ENCODE results near the gene EI24.
A peak's percentile ranks its signal among the peaks of the same experiment; 100 is the strongest.

Gene EI24

DNA sequence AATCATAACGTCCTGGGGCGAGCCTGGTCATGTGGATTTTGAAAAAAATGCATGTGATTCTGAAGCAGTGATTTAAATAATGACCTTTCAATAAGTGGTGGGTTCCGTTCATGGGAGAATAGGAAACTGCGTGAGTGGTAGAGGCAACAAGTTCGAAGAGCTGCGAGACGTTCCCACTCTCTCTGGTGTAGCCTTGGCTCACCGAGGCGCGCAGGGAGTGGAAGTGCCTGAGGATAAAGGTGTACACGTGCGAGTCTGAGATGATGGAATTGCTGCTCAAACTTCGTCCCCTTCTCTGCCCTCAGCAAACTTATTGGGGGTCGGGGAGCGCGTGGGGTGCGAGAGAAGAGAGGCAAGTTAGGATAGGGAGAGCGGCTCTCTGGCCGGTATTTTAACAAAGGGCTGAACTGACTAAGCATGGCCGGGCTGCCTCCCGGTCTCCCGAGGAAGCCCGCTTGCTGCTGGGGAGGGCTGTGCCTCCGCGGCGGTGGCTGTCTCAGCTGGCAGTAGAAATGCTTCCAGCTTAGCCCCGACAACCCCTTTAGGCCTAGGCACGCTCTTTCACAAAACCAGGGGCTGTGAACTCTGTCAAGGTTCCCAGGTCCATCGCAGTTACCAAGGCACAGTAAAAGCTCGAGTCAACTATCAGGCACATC lies 22.5 kb downstream of the EI24 start:
- no peak for TF ChIP-seq EZH2phosphoT487 (IDR thresholded peaks at IDR 0.05; ENCODE audit: low read depth)
- TF ChIP-seq, protein P1, sequence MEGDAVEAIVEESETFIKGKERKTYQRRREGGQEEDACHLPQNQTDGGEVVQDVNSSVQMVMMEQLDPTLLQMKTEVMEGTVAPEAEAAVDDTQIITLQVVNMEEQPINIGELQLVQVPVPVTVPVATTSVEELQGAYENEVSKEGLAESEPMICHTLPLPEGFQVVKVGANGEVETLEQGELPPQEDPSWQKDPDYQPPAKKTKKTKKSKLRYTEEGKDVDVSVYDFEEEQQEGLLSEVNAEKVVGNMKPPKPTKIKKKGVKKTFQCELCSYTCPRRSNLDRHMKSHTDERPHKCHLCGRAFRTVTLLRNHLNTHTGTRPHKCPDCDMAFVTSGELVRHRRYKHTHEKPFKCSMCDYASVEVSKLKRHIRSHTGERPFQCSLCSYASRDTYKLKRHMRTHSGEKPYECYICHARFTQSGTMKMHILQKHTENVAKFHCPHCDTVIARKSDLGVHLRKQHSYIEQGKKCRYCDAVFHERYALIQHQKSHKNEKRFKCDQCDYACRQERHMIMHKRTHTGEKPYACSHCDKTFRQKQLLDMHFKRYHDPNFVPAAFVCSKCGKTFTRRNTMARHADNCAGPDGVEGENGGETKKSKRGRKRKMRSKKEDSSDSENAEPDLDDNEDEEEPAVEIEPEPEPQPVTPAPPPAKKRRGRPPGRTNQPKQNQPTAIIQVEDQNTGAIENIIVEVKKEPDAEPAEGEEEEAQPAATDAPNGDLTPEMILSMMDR (IDR thresholded peaks at IDR 0.05; ENCODE audit: low read depth, low read length) = no peak
- Histone ChIP-seq H3K79me2 (ENCODE audit: low read length) (peaks cover 52% of the 10 kb centered on the region), H2AFZ (ENCODE audit: low read depth, low read length) (0 out of 2 replicates have a peak overlapping the region, but pooled peaks have one; percentile 11), H4K20me1 (ENCODE audit: insufficient read depth, low read length) (peaks cover 15% of the 10 kb centered on the region), H3K4me1 (ENCODE audit: low read length) (peaks cover 47% of the 10 kb centered on the region), H3K36me3 (replicated peaks; ENCODE audit: low read depth, low read length) (peaks cover 17% of the 10 kb centered on the region), H3K9me3 (ENCODE audit: insufficient read depth, low read length) (no peaks in the 10 kb centered on the region), H3K27ac (ENCODE audit: low read length) (peak overlapping the region; percentile 91), H3K27me3 (ENCODE audit: low read depth, low read length) (no peaks in the 10 kb centered on the region), H3K4me3 (ENCODE audit: low read length) (peak overlapping the region; percentile 82), H3K4me2 (ENCODE audit: low read length) (peak overlapping the region; percentile 86), H3K9ac (ENCODE audit: low read length) (peak overlapping the region; percentile 93)

DNA sequence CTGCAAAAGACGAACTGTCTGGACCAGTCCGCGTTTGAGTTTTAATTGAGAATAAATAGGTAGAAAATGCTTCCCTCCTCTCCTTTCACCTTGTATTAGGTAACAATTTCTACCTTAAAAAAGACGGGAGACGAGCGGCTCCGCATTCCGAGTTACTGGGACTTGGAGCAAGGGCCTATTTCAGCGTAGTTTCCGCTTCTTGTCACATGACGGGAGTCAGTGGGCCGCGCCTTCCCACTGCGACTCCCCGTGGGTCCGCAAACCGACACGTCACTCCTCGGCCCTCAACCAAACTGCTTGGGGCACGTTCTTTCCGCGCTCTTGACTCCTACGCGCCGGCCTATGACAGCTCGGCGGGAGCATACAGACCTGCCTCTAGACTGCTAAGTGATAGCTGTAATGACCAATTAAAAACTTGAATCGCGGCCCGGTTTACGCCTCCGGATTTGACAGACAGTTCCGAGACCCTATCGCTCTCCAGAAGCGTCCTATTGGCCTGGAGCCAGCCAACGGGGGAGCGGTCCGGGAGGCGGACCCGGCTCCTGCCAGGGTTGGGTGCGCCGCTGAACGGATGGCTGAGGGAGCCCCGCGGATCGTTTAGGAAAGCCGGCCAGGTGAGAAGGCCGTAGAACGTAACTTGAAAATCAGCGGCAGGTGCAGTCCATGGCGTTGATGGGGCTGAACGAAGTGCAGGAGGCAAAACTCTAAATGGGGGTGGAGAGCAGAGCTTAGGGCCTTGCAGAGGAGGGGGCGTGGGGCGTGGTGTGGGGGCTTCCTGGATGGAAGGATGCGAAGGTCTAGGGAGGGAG lies 23.2 kb downstream of the EI24 start, which contains the start of gene STT3A:
Gene STT3A, plus strand, starts transcription at position 548 of the 809 bp plus-strand sequence. CDS start 3,064 bp downstream, outside the sequence.
- H3K9me3 ChIP-seq (ENCODE audit: insufficient read depth, low read length) = no peaks in the 10 kb centered on the region
- H2AFZ ChIP-seq (ENCODE audit: low read depth, low read length) = peak within 1 kb of the TSS; percentile 18; the same call in 1 of the 2 replicates
- peaks cover 15% of the 10 kb centered on the region for H4K20me1 ChIP-seq (ENCODE audit: insufficient read depth, low read length)
- TF ChIP-seq, protein P1 (IDR thresholded peaks at IDR 0.05; ENCODE audit: low read depth, low read length) = no peak
- TF ChIP-seq EZH2phosphoT487 (IDR thresholded peaks at IDR 0.05; ENCODE audit: low read depth) = no peak
- H3K4me1 ChIP-seq (ENCODE audit: low read length) = peaks cover 47% of the 10 kb centered on the region
- H3K4me3 ChIP-seq (ENCODE audit: low read length) = peak within 1 kb of the TSS; percentile 94
- H3K27ac ChIP-seq (ENCODE audit: low read length) = peak within 1 kb of the TSS; percentile 91
- H3K36me3 ChIP-seq (replicated peaks; ENCODE audit: low read depth, low read length) = peaks cover 24% of the 10 kb centered on the region
- H3K27me3 ChIP-seq (ENCODE audit: low read depth, low read length) = no peaks in the 10 kb centered on the region
- H3K9ac ChIP-seq (ENCODE audit: low read length) = peak within 1 kb of the TSS; percentile 99
- H3K79me2 ChIP-seq (ENCODE audit: low read length) = peaks cover 59% of the 10 kb centered on the region
- H3K4me2 ChIP-seq (ENCODE audit: low read length) = peak within 1 kb of the TSS; percentile 94

DNA sequence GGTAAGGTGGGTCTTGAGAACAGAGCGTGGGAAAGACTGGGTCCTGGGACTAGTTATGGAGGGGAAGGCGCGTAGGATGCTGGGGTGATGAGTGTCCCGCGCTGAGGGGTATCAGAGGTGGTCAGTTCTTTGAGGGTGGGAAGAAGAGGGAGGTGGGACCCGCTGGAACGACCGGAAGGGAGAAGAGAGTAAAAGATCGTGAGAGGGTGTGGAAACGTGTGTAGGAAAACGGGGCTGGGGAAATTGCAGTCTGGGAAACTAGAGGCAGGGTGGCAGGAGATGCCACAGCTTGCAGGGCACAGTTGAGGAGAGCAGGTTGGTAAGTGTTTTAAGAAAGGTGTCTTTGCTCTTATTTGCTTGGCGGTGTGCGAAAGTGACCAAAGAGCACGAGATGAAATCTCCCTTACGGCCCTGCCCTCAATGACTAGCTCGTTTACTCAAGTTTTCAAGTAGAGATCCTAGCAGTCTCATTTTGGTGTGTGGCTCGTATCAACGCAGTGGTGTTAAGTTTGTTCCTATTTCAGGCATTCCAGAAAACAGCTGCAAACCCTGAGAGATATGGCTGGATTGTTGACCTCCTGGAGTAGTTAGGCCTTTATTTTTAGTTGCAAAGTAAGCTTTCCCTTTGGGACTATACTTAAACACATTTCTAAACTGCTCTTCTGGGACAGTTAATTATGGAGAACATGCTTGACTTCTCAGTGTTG lies 24.0 kb downstream of the EI24 start:
- peak overlapping the region; percentile 94 for H3K4me2 ChIP-seq (ENCODE audit: low read length)

More for the DNA sequence above, 24.0 kb downstream of the EI24 start:
- Histone ChIP-seq H3K4me1 (ENCODE audit: low read length) (peaks cover 43% of the 10 kb centered on the region), H3K4me3 (ENCODE audit: low read length) (peak overlapping the region; percentile 94), H3K9me3 (ENCODE audit: insufficient read depth, low read length) (no peaks in the 10 kb centered on the region), H3K36me3 (replicated peaks; ENCODE audit: low read depth, low read length) (peaks cover 29% of the 10 kb centered on the region), H3K27ac (ENCODE audit: low read length) (peak overlapping the region; percentile 71), H3K27me3 (ENCODE audit: low read depth, low read length) (no peaks in the 10 kb centered on the region), H3K79me2 (ENCODE audit: low read length) (peaks cover 65% of the 10 kb centered on the region), H4K20me1 (ENCODE audit: insufficient read depth, low read length) (peaks cover 15% of the 10 kb centered on the region), H2AFZ (ENCODE audit: low read depth, low read length) (peak overlapping the region; percentile 18; the same call in 1 of the 2 replicates), H3K9ac (ENCODE audit: low read length) (peak overlapping the region; percentile 99)
- TF ChIP-seq, protein P1 (IDR thresholded peaks at IDR 0.05; ENCODE audit: low read depth, low read length) = no peak
- no peak for TF ChIP-seq EZH2phosphoT487 (IDR thresholded peaks at IDR 0.05; ENCODE audit: low read depth)
